ENCODE measurements around the gene UHRF2. TPM values are rescaled to one million over a fixed set of nuclear protein-coding genes. Genes with fewer than 3 reads are reported as not detected.

Gene UHRF2
- total and polyA plus RNA-seq, 9 of the 15 experiments (the other 6 are each of a cell fraction or from before 2014, with no cell fraction given), result 5.6 to 39.0 (median 20.1) TPM

- intact Hi-C loops (cut with micrococcal nuclease) (no loop called here), in situ Hi-C loops (cut with MboI) (no loop called here)
- Histone ChIP-seq H3K9me3 (replicated peaks; ENCODE audit: control insufficient read depth, insufficient read depth, low read depth, low read length) (no peaks in the 10 kb centered on the region), H3K9ac (ENCODE audit: insufficient read depth in 1 of 2, low read depth in 2 of 2, low read length in 2 of 2) (no peak overlapping the region), H3K79me2 (ENCODE audit: control insufficient read depth, insufficient read depth, low read length) (no peaks in the 10 kb centered on the region), H3K4me3 (no peak overlapping the region), H4K20me1 (replicated peaks; ENCODE audit: control insufficient read depth, insufficient read depth, low read length) (no peaks in the 10 kb centered on the region), H3K4me1 (replicated peaks in 1 of 2; ENCODE audit: control insufficient read depth in 2 of 2, insufficient read depth in 2 of 2, low read length in 2 of 2) (no peaks in the 10 kb centered on the region), H3K27ac (ENCODE audit: extremely low read depth, low read depth, low read length) (no peak overlapping the region), H3K9me1 (ENCODE audit: control insufficient read depth, insufficient read depth, low read length) (no peaks in the 10 kb centered on the region), H3K4me2 (ENCODE audit: insufficient read depth, low read length) (no peak overlapping the region), H2AFZ (ENCODE audit: low read depth, low read length) (no peak overlapping the region), H3K27me3 (ENCODE audit: control insufficient read depth in 2 of 2, insufficient read depth in 2 of 2, low read length in 2 of 2) (peaks cover 2 to 10% of the 10 kb centered on the region in 2 experiments; a peak in 3 of 5 replicates), H3K36me3 (ENCODE audit: control insufficient read depth, insufficient read depth, low read length) (no peaks in the 10 kb centered on the region)
- BruUV-seq (replicated peaks), result no TSS peak
- no peak for DNase-seq (ENCODE audit: extremely low read depth in 1 of 4, low spot score in 3 of 4)
- POLR2A ChIA-PET, result no interaction called here
- no peak for FAIRE-seq
- CTCF ChIA-PET (ENCODE audit: low intra/inter-chr PET ratio), result no interaction called here
- ATAC-seq, result no peak
- 0% methylated on average over 3 of the region's 8 CpGs for WGBS (ENCODE audit: insufficient coverage, low coverage, missing lambda C conversion rate)
- TF ChIP-seq HDAC6 (IDR thresholded peaks at IDR 0.05; ENCODE audit: low read depth, low read length) (no peak), HMGXB4 (CRISPR knock-in tag; IDR thresholded peaks at IDR 0.05) (no peak), CCNT2 (IDR thresholded peaks at IDR 0.05; ENCODE audit: borderline replicate concordance, extremely low read depth, insufficient read length, low read depth, low read length) (no peak), SP2 (IDR thresholded peaks at IDR 0.05; ENCODE audit: extremely low read depth, low read depth, low read length, poor library complexity, severe bottlenecking) (no peak), RB1 (IDR thresholded peaks at IDR 0.05; ENCODE audit: low read depth) (no peak), FOSL1 (tag; conservative IDR thresholded peaks at IDR 0.05) (no peak)
These were observed 136.3 kb downstream of the UHRF2 start for GRCh38 chr9:6549106-6549800.
